Spleen (tissue), 11 donors: ENCODE data around the gene IFNA13. TPM values are rescaled to one million over a fixed set of nuclear protein-coding genes. Genes with fewer than 3 reads are reported as not detected.
"Not testable (repeated sequence)": the region's sequence is repeated elsewhere in the genome, so short reads cannot be mapped to it uniquely, and the experiment has no call there.

Source experiments
- DNase-seq: peaks from one replicate; pipeline ENCODE4 v3.0.0-alpha.2; 2020
- H3K27ac ChIP-seq, 8 donors: fragments of 200-600 bp; sonication (generic) in 7 of 8; 1 replicate in 4 of 8; 2 replicates in 4 of 8; pipeline versions ENCODE4 v1.5.0 to v1.8.0; 2016 to 2021; ENCODE audit warnings: inconsistent platforms in 4 of 8, mild to moderate bottlenecking in 4 of 8, moderate library complexity in 1 of 8
- H3K27me3 ChIP-seq, 7 donors: fragments of 200-600 bp; sonication (generic) in 6 of 7; replicated peaks in 1 of 7; 1 replicate in 4 of 7; 2 replicates in 3 of 7; pipeline versions ENCODE4 v1.5.0 to v1.8.0; 2016 to 2021; ENCODE audit warnings: inconsistent platforms in 3 of 7, mild to moderate bottlenecking in 1 of 7
- H3K36me3 ChIP-seq, 6 donors: fragments of 200-600 bp; sonication (generic) in 5 of 6; 1 replicate in 4 of 6; 2 replicates in 2 of 6; pipeline versions ENCODE4 v1.5.0 to v1.8.0; 2016 to 2021; ENCODE audit warnings: inconsistent platforms in 2 of 6
- H3K4me1 ChIP-seq, 6 donors: fragments of 200-600 bp; sonication (generic) in 5 of 6; 1 replicate in 3 of 6; 2 replicates in 3 of 6; pipeline versions ENCODE4 v1.5.0 to v1.8.0; 2016 to 2021; ENCODE audit warnings: inconsistent platforms in 3 of 6
- H3K4me3 ChIP-seq, 8 donors: fragments of 200-600 bp; sonication (generic) in 7 of 8; 1 replicate in 4 of 8; 2 replicates in 4 of 8; pipeline versions ENCODE4 v1.5.0 to v1.8.0; 2016 to 2021; ENCODE audit warnings: inconsistent platforms in 4 of 8, mild to moderate bottlenecking in 4 of 8, moderate library complexity in 2 of 8
- H3K9me3 ChIP-seq, 8 donors: fragments of 200-600 bp; sonication (generic) in 7 of 8; 1 replicate in 4 of 8; 2 replicates in 4 of 8; pipeline versions ENCODE4 v1.5.0 to v1.8.0; 2016 to 2021; ENCODE audit warnings: inconsistent platforms in 4 of 8
- CTCF ChIP-seq, 11 experiments: fragments of 200-600 bp in 7 of 11; fragments of 450-650 bp in 4 of 11; sonication (generic) in 4 of 11; IDR thresholded peaks in 8 of 11; conservative IDR thresholded peaks in 3 of 11; 1 replicate in 7 of 11; 2 replicates in 4 of 11; pipeline versions ENCODE4 v1.4.0 to v1.8.0; 2016 to 2021; ENCODE audit warnings: antibody characterized with exemption in 11 of 11, inconsistent platforms in 4 of 11, mild to moderate bottlenecking in 1 of 11
- POLR2A ChIP-seq, 3 donors: fragments of 450-650 bp; IDR thresholded peaks; one replicate each; pipeline ENCODE4 v1.5.1; 2017; ENCODE audit warnings: antibody characterized with exemption in 3 of 3, mild to moderate bottlenecking in 1 of 3
- POLR2AphosphoS5 ChIP-seq, 3 donors: sonication (generic); formaldehyde crosslinking; IDR thresholded peaks; one replicate each; pipeline ENCODE4 v1.5.1; 2017; ENCODE audit warnings: antibody characterized with exemption in 3 of 3
- WGBS, 5 donors: extraction: QIAGEN DNeasy Blood & Tissue Kit in 3 of 5; methylation state at CpG; one replicate each; pipeline versions ENCODE4 v1.1.5 to v1.1.7; 2013 to 2018; 5-methylcytosine and 5-hydroxymethylcytosine counted together
- intact Hi-C: fragments of 100-400 bp; cut with DNase I; formaldehyde crosslinking; loops from one replicate; pipeline ENCODE4 v1.15.0; 2023; ENCODE audit warnings: low total_unique reads
- polyA plus RNA-seq, 3 donors: library from polyadenylated mRNA; stranded (reverse); fragments of 200-250 nt; gene quantifications; one replicate each; pipeline ENCODE4 v1.2.1, GENCODE V29; 2013
- total RNA-seq, 7 donors: library from RNA; depleted of rRNA in 3 of 7; stranded (reverse); fragments of >200 nt in 3 of 7; fragmentation: NEBNext Ultra II Directional in 4 of 7; extraction: Animal tissue kit (Norgen Biotek cat#: 25700) in 4 of 7; gene quantifications; one replicate each; pipeline versions ENCODE4 v1.1.0 to v1.2.1, GENCODE V29; 2016 to 2021
- donor health status: healthy with polysubstance abuse.
- donor health status: DM: no; HTN: no; CAD: no; lungs with moderate emphysema.
- donor health status: DM: no; HTN: no; CAD: no.
- donor health status: Bipolar disorder and iron deficiency.
- donor health status: healthy.
- donor health status: DM: no; HTN: no; CAD: no.
- donor health status: DM: yes; HTN: yes; CAD: no.

Gene IFNA13
- total and polyA plus RNA-seq, 10 donors, result 0.17 to 1.7 (median 0.86) TPM; not detected in 5

DNA sequence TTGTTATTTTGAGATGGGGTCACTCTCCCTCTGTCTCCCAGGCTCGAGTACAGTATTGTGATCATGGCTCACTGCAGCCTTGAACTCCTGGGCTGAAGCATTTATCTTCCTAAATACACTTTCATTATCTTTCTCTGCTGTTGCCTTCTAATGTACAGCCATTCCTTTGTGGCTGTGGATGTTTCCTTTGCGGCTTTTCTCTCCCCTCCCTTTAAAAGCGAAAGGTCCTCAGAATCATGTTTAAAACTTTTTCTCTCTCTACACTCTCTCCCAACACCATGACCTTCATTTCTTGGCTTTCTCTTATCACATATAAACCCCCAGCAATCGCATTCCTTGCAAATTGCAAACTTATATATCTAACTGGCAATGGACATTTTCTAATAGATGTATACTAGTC is 15.8 kb upstream of the IFNA13 start:
- Histone ChIP-seq H3K27ac (no peak overlapping the region), H3K4me1 (peaks cover 0 to 35% (median 26%) of the 10 kb centered on the region in 6 donors), H3K36me3 (no peaks in the 10 kb centered on the region), H3K27me3 (peaks cover 0 to 28% (median 2%) of the 10 kb centered on the region in 7 donors), H3K4me3 (no peak overlapping the region), H3K9me3 (no peaks in the 10 kb centered on the region)
- no peak for TF ChIP-seq CTCF (IDR thresholded peaks at IDR 0.05 in 8 of 11, conservative IDR thresholded peaks at IDR 0.05 in 3 of 11)
- TF ChIP-seq POLR2AphosphoS5 (IDR thresholded peaks at IDR 0.05), result no peak
- no peak for TF ChIP-seq POLR2A (IDR thresholded peaks at IDR 0.05)
- no peak for DNase-seq
- WGBS, 5 donors, result 59 to 67% (median 64%) methylated on average over 4 of the region's 4 CpGs
- intact Hi-C loops, result no loop called here

GRCh38 chr9:21381448-21382339 is 13.8 kb upstream of the IFNA13 start:
- peaks cover 0 to 20% (median 0%) of the 10 kb centered on the region in 7 donors for H3K27me3 ChIP-seq
- no peak for DNase-seq
- peak overlapping the region in 2 of 8 donors; percentile 4 to 32 for H3K4me3 ChIP-seq
- WGBS, 5 donors, result 51 to 59% (median 56%) methylated on average over 5 of the region's 5 CpGs
- H3K4me1 ChIP-seq, result peaks cover 0 to 35% (median 26%) of the 10 kb centered on the region in 6 donors
- no peaks in the 10 kb centered on the region for H3K9me3 ChIP-seq
- peak overlapping the region in 1 of 8 donors; percentile 13 for H3K27ac ChIP-seq
- intact Hi-C loops, result no loop called here
- TF ChIP-seq POLR2AphosphoS5 (IDR thresholded peaks at IDR 0.05) (no peak), CTCF (IDR thresholded peaks at IDR 0.05 in 8 of 11, conservative IDR thresholded peaks at IDR 0.05 in 3 of 11) (no peak), POLR2A (IDR thresholded peaks at IDR 0.05) (no peak)
- H3K36me3 ChIP-seq, result no peaks in the 10 kb centered on the region

- H3K27ac ChIP-seq, intact Hi-C loops, H3K9me3 ChIP-seq, H3K36me3 ChIP-seq, DNase-seq, H3K4me1 ChIP-seq, H3K4me3 ChIP-seq: not testable (repeated sequence)
- 77 to 92% (median 81%) methylated on average over 4 of the region's 4 CpGs for WGBS, 5 donors
- H3K27me3 ChIP-seq, result peaks cover 0 to 11% (median 0%) of the 10 kb centered on the region in 7 donors
Measured at GRCh38 chr9:21371467-21371866, 3.6 kb upstream of the IFNA13 start.

GRCh38 chr9:21367169-21367568 is 688 bp downstream of the IFNA13 start:
- H3K27me3 ChIP-seq, H3K4me3 ChIP-seq, H3K9me3 ChIP-seq, H3K27ac ChIP-seq, H3K4me1 ChIP-seq, intact Hi-C loops, H3K36me3 ChIP-seq, DNase-seq: not testable (repeated sequence)
- WGBS, 5 donors, result 71 to 90% (median 85%) methylated on average over 1 of the region's 2 CpGs

GRCh38 chr9:21362287-21362686 is 5.6 kb downstream of the IFNA13 start:
- H3K27me3 ChIP-seq, result peaks cover 0 to 5% (median 0%) of the 10 kb centered on the region in 7 donors
- H3K9me3 ChIP-seq, result no peaks in the 10 kb centered on the region
- peaks cover 0 to 13% (median 9%) of the 10 kb centered on the region in 6 donors for H3K4me1 ChIP-seq
- H3K36me3 ChIP-seq, result no peaks in the 10 kb centered on the region
- DNase-seq, result no peak
- intact Hi-C loops, result no loop called here
- TF ChIP-seq POLR2A (IDR thresholded peaks at IDR 0.05), result no peak
- no peak for TF ChIP-seq POLR2AphosphoS5 (IDR thresholded peaks at IDR 0.05)
- no peak for TF ChIP-seq CTCF (IDR thresholded peaks at IDR 0.05 in 8 of 11, conservative IDR thresholded peaks at IDR 0.05 in 3 of 11)
- no peak overlapping the region for H3K27ac ChIP-seq
- H3K4me3 ChIP-seq, result no peak overlapping the region
- WGBS, 5 donors, result 80 to 94% (median 91%) methylated on average over 8 of the region's 8 CpGs
